ENCODE data around the gene ACVRL1. TPM values are rescaled to one million over a fixed set of nuclear protein-coding genes. Genes with fewer than 3 reads are reported as not detected.

ACVRL1 gene
- polyA plus RNA-seq, 1 donor (not counting 4 experiments of a cell fraction or from before 2014, with no cell fraction given): not detected

GRCh38 chr12:51941604-51942003 is 34.3 kb downstream of the ACVRL1 start:
- H3K27me3 ChIP-seq (ENCODE audit: control insufficient read depth, extremely low read depth, insufficient read depth, low read length): no peaks in the 10 kb centered on the region
- no peaks in the 10 kb centered on the region for H3K9me1 ChIP-seq (ENCODE audit: control insufficient read depth, extremely low read depth, insufficient read depth, low read length)
- TF ChIP-seq CTCF (optimal IDR thresholded peaks at IDR 0.05 in 1 of 3, IDR thresholded peaks at IDR 0.05 in 1 of 3, conservative IDR thresholded peaks at IDR 0.05 in 1 of 3; ENCODE audit: extremely low read depth in 1 of 3, insufficient read depth in 2 of 3, low read length in 3 of 3): no peak
- no peak for TF ChIP-seq EZH2 (IDR thresholded peaks at IDR 0.05; ENCODE audit: low read length)
- DNase-seq (ENCODE audit: low read depth, low spot score): peak; percentile 69
- peak; percentile 97 for FAIRE-seq
- dilution Hi-C loops (cut with MboI; ENCODE audit: extremely low pct_ligation_motif_present, low sequenced_read_pairs): no loop called here
- H3K4me3 ChIP-seq (ENCODE audit: control insufficient read depth in 2 of 3, extremely low read depth in 1 of 3, insufficient read depth in 2 of 3, low read depth in 1 of 3, low read length in 3 of 3): no peak overlapping the region
- peak overlapping the region; percentile 59 for H3K4me2 ChIP-seq (ENCODE audit: control insufficient read depth, extremely low read depth, insufficient read depth, low read depth, low read length)
- H3K4me1 ChIP-seq (ENCODE audit: control insufficient read depth, extremely low read depth, insufficient read depth, low read length): peaks cover 34% of the 10 kb centered on the region
- H2AFZ ChIP-seq (ENCODE audit: control insufficient read depth, low read length): no peak overlapping the region
- H3K9me3 ChIP-seq (ENCODE audit: control insufficient read depth, low read depth, low read length): no peaks in the 10 kb centered on the region
- H3K36me3 ChIP-seq (ENCODE audit: control insufficient read depth in 2 of 2, extremely low read depth in 1 of 2, insufficient read depth in 2 of 2, low read length in 2 of 2): no peaks in the 10 kb centered on the region
- no peak overlapping the region for H3K9ac ChIP-seq (ENCODE audit: control insufficient read depth, extremely low read depth, insufficient read depth, low read length)
- H3K79me2 ChIP-seq (ENCODE audit: control insufficient read depth, insufficient read depth, low read length): no peaks in the 10 kb centered on the region
- H3K27ac ChIP-seq (ENCODE audit: control insufficient read depth, insufficient read depth, low read length): peak overlapping the region; percentile 55
- no peaks in the 10 kb centered on the region for H4K20me1 ChIP-seq (ENCODE audit: control insufficient read depth, extremely low read depth, insufficient read depth, low read length)

- FAIRE-seq: no peak
- Histone ChIP-seq H3K4me2 (ENCODE audit: control insufficient read depth, extremely low read depth, insufficient read depth, low read depth, low read length) (peak overlapping the region; percentile 59), H2AFZ (ENCODE audit: control insufficient read depth, low read length) (no peak overlapping the region), H3K27ac (ENCODE audit: control insufficient read depth, insufficient read depth, low read length) (peak overlapping the region; percentile 55), H3K4me1 (ENCODE audit: control insufficient read depth, extremely low read depth, insufficient read depth, low read length) (peaks cover 34% of the 10 kb centered on the region), H3K36me3 (ENCODE audit: control insufficient read depth in 2 of 2, extremely low read depth in 1 of 2, insufficient read depth in 2 of 2, low read length in 2 of 2) (no peaks in the 10 kb centered on the region), H3K27me3 (ENCODE audit: control insufficient read depth, extremely low read depth, insufficient read depth, low read length) (no peaks in the 10 kb centered on the region), H4K20me1 (ENCODE audit: control insufficient read depth, extremely low read depth, insufficient read depth, low read length) (no peaks in the 10 kb centered on the region), H3K9ac (ENCODE audit: control insufficient read depth, extremely low read depth, insufficient read depth, low read length) (no peak overlapping the region), H3K9me3 (ENCODE audit: control insufficient read depth, low read depth, low read length) (no peaks in the 10 kb centered on the region), H3K9me1 (ENCODE audit: control insufficient read depth, extremely low read depth, insufficient read depth, low read length) (no peaks in the 10 kb centered on the region), H3K4me3 (ENCODE audit: control insufficient read depth in 2 of 3, extremely low read depth in 1 of 3, insufficient read depth in 2 of 3, low read depth in 1 of 3, low read length in 3 of 3) (no peak overlapping the region), H3K79me2 (ENCODE audit: control insufficient read depth, insufficient read depth, low read length) (no peaks in the 10 kb centered on the region)
- dilution Hi-C loops (cut with MboI; ENCODE audit: extremely low pct_ligation_motif_present, low sequenced_read_pairs): no loop called here
- DNase-seq (ENCODE audit: low read depth, low spot score): no peak
- no peak for TF ChIP-seq CTCF (optimal IDR thresholded peaks at IDR 0.05 in 1 of 3, IDR thresholded peaks at IDR 0.05 in 1 of 3, conservative IDR thresholded peaks at IDR 0.05 in 1 of 3; ENCODE audit: extremely low read depth in 1 of 3, insufficient read depth in 2 of 3, low read length in 3 of 3)
- no peak for TF ChIP-seq EZH2 (IDR thresholded peaks at IDR 0.05; ENCODE audit: low read length)
Observed at GRCh38 chr12:51942056-51942455, 34.8 kb downstream of the ACVRL1 start.

All from keratinocyte (primary cell).